Measurements from ENCODE around the gene FEZF2. TPM values are rescaled to one million over a fixed set of nuclear protein-coding genes. Genes with fewer than 3 reads are reported as not detected.
A peak's percentile ranks its signal among the peaks of the same experiment; 100 is the strongest.

Gene FEZF2
- total and polyA plus RNA-seq, 2 of the 13 experiments (the other 11 are each of a cell fraction or from before 2014, with no cell fraction given) = not detected

DNA sequence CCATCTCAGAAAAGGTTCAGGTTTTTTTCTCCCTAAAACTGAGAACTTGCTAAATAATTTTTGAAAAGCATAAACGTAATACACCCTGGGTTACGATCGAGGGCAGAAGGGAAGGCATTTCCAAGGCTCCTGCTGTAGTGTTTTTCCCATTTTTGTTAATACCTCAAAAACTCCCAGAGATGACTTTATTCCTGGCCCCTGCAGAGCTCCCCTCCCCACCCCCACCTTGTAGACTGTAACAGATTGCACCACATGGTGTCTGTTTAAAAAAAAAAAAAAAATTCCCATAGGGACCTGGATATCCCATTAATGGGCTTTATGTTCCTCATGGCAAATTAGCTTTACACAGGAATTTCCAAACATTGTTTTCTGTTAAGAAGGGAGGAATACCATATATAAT, 38.2 kb downstream of the FEZF2 start:
- CTCF ChIA-PET (ENCODE audit: low intra/inter-chr PET ratio, low total read pairs) = interaction anchor here (0.9 kb wide), 1 partner anchor 225 kb away, joined by 4 read pairs; no protein-coding TSS in a partner anchor

DNA sequence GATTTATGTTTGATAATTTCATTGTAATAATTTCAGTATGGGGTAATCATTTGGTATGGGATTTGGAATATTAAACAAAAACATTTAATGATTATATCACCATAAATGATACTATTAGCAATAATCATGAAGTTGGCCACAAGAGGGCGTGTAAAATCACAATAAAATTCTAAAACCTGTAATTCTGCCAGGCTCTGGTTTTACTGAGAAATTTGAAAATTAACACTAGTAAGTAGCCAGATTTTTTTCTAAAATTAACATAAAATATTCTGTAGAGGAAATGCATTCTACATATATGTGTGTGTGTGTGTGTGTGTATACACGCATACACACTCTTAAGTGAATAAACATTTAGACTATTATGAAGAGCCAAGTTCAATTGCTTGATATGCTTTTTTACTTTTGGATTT, 40.5 kb downstream of the FEZF2 start:
- H3K9me3 ChIP-seq (ENCODE audit: low read length) = no peaks in the 10 kb centered on the region
- no peak overlapping the region for H3K4me3 ChIP-seq (replicated peaks in 1 of 3; ENCODE audit: insufficient read depth in 1 of 3, low read depth in 2 of 3, low read length in 3 of 3)
- no peak for DNase-seq (ENCODE audit: low spot score)
- no peaks in the 10 kb centered on the region for H3K36me3 ChIP-seq (replicated peaks in 1 of 2; ENCODE audit: control insufficient read depth in 1 of 2, insufficient read depth in 2 of 2, low read length in 2 of 2)
- WGBS (ENCODE audit: low lambda C conversion rate) = 28% methylated on average over 2 of the region's 2 CpGs
- ATAC-seq = no peak
- H3K9ac ChIP-seq (ENCODE audit: insufficient read depth, low read depth, low read length) = no peak overlapping the region
- H4K20me1 ChIP-seq (ENCODE audit: insufficient read depth, low read length) = no peaks in the 10 kb centered on the region
- H3K79me2 ChIP-seq (ENCODE audit: insufficient read depth, low read length) = no peaks in the 10 kb centered on the region
- POLR2A ChIA-PET = no interaction called here
- in situ Hi-C loops (cut with HindIII; ENCODE audit: extremely low pct_ligation_motif_present, low pct_unique_long_range_greater_than_20kb) = loop anchor here (5.0 kb wide), 1 partner anchor 224 kb away; no protein-coding TSS in a partner anchor
- BruUV-seq (replicated peaks) = no TSS peak
- no peaks in the 10 kb centered on the region for H3K4me1 ChIP-seq (ENCODE audit: insufficient read depth, low read length)
- no peak overlapping the region for H3K27ac ChIP-seq (ENCODE audit: extremely low read length, insufficient read depth, low read length)
- FAIRE-seq = no peak
- no peak overlapping the region for H2AFZ ChIP-seq (ENCODE audit: low read length)
- H3K4me2 ChIP-seq (ENCODE audit: low read depth, low read length) = no peak overlapping the region
- CTCF ChIA-PET (ENCODE audit: low intra/inter-chr PET ratio, low total read pairs) = interaction anchor here (1.6 kb wide), 1 partner anchor 226 kb away, joined by 18 read pairs; no protein-coding TSS in a partner anchor
- intact Hi-C loops (cut with micrococcal nuclease; ENCODE audit: unreplicated experiment) = loop anchor here (1.0 kb wide), 1 partner anchor 225 kb away; no protein-coding TSS in a partner anchor
- H3K27me3 ChIP-seq (ENCODE audit: control insufficient read depth in 1 of 2, insufficient read depth in 2 of 2, low read length in 2 of 2) = no peaks in the 10 kb centered on the region
- TF ChIP-seq, protein P1, sequence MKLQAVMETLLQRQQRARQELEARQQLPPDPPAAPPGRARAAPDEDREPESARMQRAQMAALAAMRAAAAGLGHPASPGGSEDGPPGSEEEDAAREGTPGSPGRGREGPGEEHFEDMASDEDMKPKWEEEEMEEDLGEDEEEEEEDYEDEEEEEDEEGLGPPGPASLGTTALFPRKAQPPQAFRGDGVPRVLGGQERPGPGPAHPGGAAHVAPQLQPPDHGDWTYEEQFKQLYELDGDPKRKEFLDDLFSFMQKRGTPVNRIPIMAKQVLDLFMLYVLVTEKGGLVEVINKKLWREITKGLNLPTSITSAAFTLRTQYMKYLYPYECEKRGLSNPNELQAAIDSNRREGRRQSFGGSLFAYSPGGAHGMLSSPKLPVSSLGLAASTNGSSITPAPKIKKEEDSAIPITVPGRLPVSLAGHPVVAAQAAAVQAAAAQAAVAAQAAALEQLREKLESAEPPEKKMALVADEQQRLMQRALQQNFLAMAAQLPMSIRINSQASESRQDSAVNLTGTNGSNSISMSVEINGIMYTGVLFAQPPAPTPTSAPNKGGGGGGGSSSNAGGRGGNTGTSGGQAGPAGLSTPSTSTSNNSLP (IDR thresholded peaks at IDR 0.05; ENCODE audit: low read depth, low read length) = peak; percentile 51; the same call in 1 of the 2 replicates
- TF ChIP-seq, protein P2, sequence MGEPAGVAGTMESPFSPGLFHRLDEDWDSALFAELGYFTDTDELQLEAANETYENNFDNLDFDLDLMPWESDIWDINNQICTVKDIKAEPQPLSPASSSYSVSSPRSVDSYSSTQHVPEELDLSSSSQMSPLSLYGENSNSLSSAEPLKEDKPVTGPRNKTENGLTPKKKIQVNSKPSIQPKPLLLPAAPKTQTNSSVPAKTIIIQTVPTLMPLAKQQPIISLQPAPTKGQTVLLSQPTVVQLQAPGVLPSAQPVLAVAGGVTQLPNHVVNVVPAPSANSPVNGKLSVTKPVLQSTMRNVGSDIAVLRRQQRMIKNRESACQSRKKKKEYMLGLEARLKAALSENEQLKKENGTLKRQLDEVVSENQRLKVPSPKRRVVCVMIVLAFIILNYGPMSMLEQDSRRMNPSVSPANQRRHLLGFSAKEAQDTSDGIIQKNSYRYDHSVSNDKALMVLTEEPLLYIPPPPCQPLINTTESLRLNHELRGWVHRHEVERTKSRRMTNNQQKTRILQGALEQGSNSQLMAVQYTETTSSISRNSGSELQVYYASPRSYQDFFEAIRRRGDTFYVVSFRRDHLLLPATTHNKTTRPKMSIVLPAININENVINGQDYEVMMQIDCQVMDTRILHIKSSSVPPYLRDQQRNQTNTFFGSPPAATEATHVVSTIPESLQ (CRISPR knock-in tag; conservative IDR thresholded peaks at IDR 0.05) = no peak
- 0 out of 2 replicates have a peak, but pooled peaks have one; percentile 17 for TF ChIP-seq SMC3 (IDR thresholded peaks at IDR 0.05; ENCODE audit: low read length)
- TF ChIP-seq, protein P3, sequence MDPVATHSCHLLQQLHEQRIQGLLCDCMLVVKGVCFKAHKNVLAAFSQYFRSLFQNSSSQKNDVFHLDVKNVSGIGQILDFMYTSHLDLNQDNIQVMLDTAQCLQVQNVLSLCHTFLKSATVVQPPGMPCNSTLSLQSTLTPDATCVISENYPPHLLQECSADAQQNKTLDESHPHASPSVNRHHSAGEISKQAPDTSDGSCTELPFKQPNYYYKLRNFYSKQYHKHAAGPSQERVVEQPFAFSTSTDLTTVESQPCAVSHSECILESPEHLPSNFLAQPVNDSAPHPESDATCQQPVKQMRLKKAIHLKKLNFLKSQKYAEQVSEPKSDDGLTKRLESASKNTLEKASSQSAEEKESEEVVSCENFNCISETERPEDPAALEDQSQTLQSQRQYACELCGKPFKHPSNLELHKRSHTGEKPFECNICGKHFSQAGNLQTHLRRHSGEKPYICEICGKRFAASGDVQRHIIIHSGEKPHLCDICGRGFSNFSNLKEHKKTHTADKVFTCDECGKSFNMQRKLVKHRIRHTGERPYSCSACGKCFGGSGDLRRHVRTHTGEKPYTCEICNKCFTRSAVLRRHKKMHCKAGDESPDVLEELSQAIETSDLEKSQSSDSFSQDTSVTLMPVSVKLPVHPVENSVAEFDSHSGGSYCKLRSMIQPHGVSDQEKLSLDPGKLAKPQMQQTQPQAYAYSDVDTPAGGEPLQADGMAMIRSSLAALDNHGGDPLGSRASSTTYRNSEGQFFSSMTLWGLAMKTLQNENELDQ (CRISPR knock-in tag; IDR thresholded peaks at IDR 0.05; ENCODE audit: borderline replicate concordance) = no peak

More for the DNA sequence above, 38.2 kb downstream of the FEZF2 start:
- in situ Hi-C loops (cut with HindIII; ENCODE audit: extremely low pct_ligation_motif_present, low pct_unique_long_range_greater_than_20kb) (no loop called here), intact Hi-C loops (cut with micrococcal nuclease; ENCODE audit: unreplicated experiment) (no loop called here)
- TF ChIP-seq CCAR2 (optimal IDR thresholded peaks at IDR 0.05; ENCODE audit: low read depth, low read length) (no peak), ZNF34 (CRISPR knock-in tag; IDR thresholded peaks at IDR 0.05; ENCODE audit: borderline replicate concordance) (no peak), HOXD1 (CRISPR knock-in tag; IDR thresholded peaks at IDR 0.05) (no peak), KDM6A (CRISPR knock-in tag; IDR thresholded peaks at IDR 0.05; ENCODE audit: low read depth) (no peak)
- TF ChIP-seq, protein P4, sequence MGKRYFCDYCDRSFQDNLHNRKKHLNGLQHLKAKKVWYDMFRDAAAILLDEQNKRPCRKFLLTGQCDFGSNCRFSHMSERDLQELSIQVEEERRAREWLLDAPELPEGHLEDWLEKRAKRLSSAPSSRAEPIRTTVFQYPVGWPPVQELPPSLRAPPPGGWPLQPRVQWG (CRISPR knock-in tag; IDR thresholded peaks at IDR 0.05; ENCODE audit: borderline replicate concordance, low read depth) = no peak
- TF ChIP-seq, protein P5, sequence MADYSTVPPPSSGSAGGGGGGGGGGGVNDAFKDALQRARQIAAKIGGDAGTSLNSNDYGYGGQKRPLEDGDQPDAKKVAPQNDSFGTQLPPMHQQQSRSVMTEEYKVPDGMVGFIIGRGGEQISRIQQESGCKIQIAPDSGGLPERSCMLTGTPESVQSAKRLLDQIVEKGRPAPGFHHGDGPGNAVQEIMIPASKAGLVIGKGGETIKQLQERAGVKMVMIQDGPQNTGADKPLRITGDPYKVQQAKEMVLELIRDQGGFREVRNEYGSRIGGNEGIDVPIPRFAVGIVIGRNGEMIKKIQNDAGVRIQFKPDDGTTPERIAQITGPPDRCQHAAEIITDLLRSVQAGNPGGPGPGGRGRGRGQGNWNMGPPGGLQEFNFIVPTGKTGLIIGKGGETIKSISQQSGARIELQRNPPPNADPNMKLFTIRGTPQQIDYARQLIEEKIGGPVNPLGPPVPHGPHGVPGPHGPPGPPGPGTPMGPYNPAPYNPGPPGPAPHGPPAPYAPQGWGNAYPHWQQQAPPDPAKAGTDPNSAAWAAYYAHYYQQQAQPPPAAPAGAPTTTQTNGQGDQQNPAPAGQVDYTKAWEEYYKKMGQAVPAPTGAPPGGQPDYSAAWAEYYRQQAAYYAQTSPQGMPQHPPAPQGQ (CRISPR knock-in tag; IDR thresholded peaks at IDR 0.05; ENCODE audit: borderline replicate concordance) = no peak
- BruUV-seq (replicated peaks) = no TSS peak
- Histone ChIP-seq H3K4me2 (ENCODE audit: low read depth, low read length) (no peak overlapping the region), H2AFZ (ENCODE audit: low read length) (no peak overlapping the region), H3K27me3 (ENCODE audit: control insufficient read depth in 1 of 2, insufficient read depth in 2 of 2, low read length in 2 of 2) (no peaks in the 10 kb centered on the region), H3K9me3 (ENCODE audit: low read length) (no peaks in the 10 kb centered on the region), H4K20me1 (ENCODE audit: insufficient read depth, low read length) (no peaks in the 10 kb centered on the region; the same call in 1 of the 2 replicates), H3K79me2 (ENCODE audit: insufficient read depth, low read length) (no peaks in the 10 kb centered on the region), H3K4me3 (replicated peaks in 1 of 3; ENCODE audit: insufficient read depth in 1 of 3, low read depth in 2 of 3, low read length in 3 of 3) (no peak overlapping the region), H3K9ac (ENCODE audit: insufficient read depth, low read depth, low read length) (no peak overlapping the region), H3K27ac (ENCODE audit: extremely low read length, insufficient read depth, low read length) (no peak overlapping the region), H3K36me3 (replicated peaks in 1 of 2; ENCODE audit: control insufficient read depth in 1 of 2, insufficient read depth in 2 of 2, low read length in 2 of 2) (no peaks in the 10 kb centered on the region), H3K4me1 (ENCODE audit: insufficient read depth, low read length) (no peaks in the 10 kb centered on the region)
- FAIRE-seq (no peak), DNase-seq (ENCODE audit: low spot score) (no peak), ATAC-seq (no peak)
- POLR2A ChIA-PET = no interaction called here
- 4% methylated on average over 3 of the region's 3 CpGs for WGBS (ENCODE audit: low lambda C conversion rate)
